HG03060 (cell line): ENCODE results near the gene TSPAN18.

Experiments used
- ATAC-seq: cut with Tn5 transposase; IDR thresholded peaks from one replicate; pipeline ENCODE4 v1.9.1; 2021; ENCODE audit warnings: low read depth, moderate number of reproducible peaks; ENCODE audit not compliant: unreplicated experiment

The TSPAN18 gene

GRCh38 chr11:44775366-44775984 lies 48.7 kb downstream of the TSPAN18 start:
- ATAC-seq: no peak

GRCh38 chr11:44775985-44776446 lies 49.3 kb downstream of the TSPAN18 start:
- ATAC-seq: no peak

GRCh38 chr11:44776551-44777208 lies 49.9 kb downstream of the TSPAN18 start:
- no peak for ATAC-seq

GRCh38 chr11:44777209-44778194 lies 50.7 kb downstream of the TSPAN18 start:
- no peak for ATAC-seq

GRCh38 chr11:44778195-44779100 lies 51.7 kb downstream of the TSPAN18 start:
- ATAC-seq: no peak

- no peak for ATAC-seq
Measured at GRCh38 chr11:44779736-44780520, 53.2 kb downstream of the TSPAN18 start.

- no peak for ATAC-seq
Measured at GRCh38 chr11:44780940-44781631, 54.3 kb downstream of the TSPAN18 start.

GRCh38 chr11:44781655-44782054 lies 54.9 kb downstream of the TSPAN18 start:
- no peak for ATAC-seq

GRCh38 chr11:44782478-44782877 lies 55.7 kb downstream of the TSPAN18 start:
- no peak for ATAC-seq

- no peak for ATAC-seq
Measured at GRCh38 chr11:44784436-44784760, 57.6 kb downstream of the TSPAN18 start.

GRCh38 chr11:44784851-44785250 lies 58.1 kb downstream of the TSPAN18 start:
- ATAC-seq: no peak

- ATAC-seq: no peak
Measured at GRCh38 chr11:44785856-44786607, 59.3 kb downstream of the TSPAN18 start.

GRCh38 chr11:44787070-44787469 lies 60.3 kb downstream of the TSPAN18 start:
- no peak for ATAC-seq

GRCh38 chr11:44787981-44788380 lies 61.2 kb downstream of the TSPAN18 start:
- no peak for ATAC-seq

- no peak for ATAC-seq
Measured at GRCh38 chr11:44788536-44789261, 61.9 kb downstream of the TSPAN18 start.

GRCh38 chr11:44789496-44789895 lies 62.7 kb downstream of the TSPAN18 start:
- no peak for ATAC-seq

- ATAC-seq: no peak
Measured at GRCh38 chr11:44790211-44790610, 63.4 kb downstream of the TSPAN18 start.
